ENCODE data around the gene NPIPA7.
"Not testable (repeated sequence)": the region's sequence is repeated elsewhere in the genome, so short reads cannot be mapped to it uniquely, and the experiment has no call there.

Gene NPIPA7

DNA sequence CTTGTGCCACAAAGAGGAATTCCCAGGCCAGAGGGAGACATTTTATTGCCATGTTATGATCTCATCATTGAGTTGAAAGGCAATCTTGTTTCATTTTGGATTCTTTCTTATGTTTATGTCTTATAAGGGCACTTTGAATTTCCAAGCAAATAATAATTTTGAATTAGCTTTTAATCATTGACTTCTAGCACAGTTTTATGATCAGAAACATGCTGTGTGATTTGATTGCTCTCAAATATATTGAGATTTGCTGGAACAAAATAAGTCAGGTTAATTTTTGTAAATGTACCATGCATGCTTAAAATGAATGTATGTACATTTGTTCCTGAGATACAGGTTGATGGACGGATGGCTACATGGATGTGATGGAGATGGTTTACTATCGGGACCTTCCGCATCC lies at the start of gene NPIPA7:
TSS of gene NPIPA7 (plus strand) at position 301 of the 400 bp plus-strand sequence. CDS start 105 bp downstream, outside the sequence.
- not testable (repeated sequence) for DNase-seq

GRCh38 chr16:16331466-16331865 lies 47.5 kb upstream of the NPIPA7 start:
- not testable (repeated sequence) for DNase-seq

DNA sequence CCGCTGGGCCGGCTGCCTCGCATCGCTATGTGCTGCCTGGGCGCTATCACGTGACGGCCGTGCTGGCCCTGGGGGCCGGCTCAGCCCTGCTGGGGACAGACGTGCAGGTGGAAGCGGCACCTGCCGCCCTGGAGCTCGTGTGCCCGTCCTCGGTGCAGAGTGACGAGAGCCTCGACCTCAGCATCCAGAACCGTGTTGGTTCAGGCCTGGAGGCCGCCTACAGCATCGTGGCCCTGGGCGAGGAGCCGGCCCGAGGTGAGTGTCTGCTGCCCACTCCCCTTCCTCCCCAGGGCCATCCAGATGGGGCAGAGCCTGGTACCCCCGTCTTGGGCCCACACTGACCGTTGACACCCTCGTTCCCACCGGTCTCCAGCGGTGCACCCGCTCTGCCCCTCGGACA lies 21.4 kb upstream of the NPIPA7 start:
- DNase-seq = not testable (repeated sequence)

DNA sequence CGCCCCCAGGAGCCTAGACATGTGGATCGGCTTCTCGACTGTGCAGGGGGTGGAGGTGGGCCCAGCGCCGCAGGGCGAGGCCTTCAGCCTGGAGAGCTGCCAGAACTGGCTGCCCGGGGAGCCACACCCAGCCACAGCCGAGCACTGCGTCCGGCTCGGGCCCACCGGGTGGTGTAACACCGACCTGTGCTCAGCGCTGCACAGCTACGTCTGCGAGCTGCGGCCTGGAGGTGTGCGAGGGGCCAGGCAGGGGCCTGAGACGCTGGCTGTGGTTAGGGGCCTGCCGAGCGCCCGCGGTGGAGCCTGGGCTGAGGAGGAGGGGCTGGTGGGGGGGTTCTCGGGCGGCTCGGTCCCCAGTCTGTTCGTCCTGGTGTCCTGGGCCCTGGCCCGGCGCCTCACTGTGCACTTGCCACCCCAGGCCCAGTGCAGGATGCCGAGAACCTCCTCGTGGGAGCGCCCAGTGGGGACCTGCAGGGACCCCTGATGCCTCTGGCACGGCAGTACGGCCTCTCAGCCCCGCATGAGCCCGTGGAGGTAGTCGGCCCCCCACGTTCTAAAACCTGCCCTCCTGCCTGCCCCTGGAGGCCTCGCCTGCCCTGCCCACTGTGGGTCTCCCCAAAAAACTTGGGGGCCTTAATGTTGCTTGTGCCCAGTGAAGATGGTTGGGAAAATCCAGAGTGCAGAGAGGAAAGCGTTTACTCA lies 20.2 kb upstream of the NPIPA7 start:
- DNase-seq = not testable (repeated sequence)

GRCh38 chr16:16363595-16363994 lies 15.3 kb upstream of the NPIPA7 start:
- not testable (repeated sequence) for DNase-seq

DNA sequence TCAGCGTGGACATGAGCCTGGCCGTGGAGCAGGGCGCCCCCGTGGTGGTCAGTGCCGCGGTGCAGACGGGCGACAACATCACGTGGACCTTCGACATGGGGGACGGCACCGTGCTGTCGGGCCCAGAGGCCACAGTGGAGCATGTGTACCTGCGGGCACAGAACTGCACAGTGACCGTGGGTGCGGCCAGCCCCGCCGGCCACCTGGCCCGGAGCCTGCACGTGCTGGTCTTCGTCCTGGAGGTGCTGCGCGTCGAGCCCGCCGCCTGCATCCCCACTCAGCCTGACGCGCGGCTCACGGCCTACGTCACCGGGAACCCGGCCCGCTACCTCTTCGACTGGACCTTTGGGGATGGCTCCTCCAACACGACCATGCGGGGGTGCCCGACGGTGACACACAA lies 14.8 kb upstream of the NPIPA7 start:
- DNase-seq = not testable (repeated sequence)

- DNase-seq = not testable (repeated sequence)
Observed at GRCh38 chr16:16364701-16365100, 14.2 kb upstream of the NPIPA7 start.

DNA sequence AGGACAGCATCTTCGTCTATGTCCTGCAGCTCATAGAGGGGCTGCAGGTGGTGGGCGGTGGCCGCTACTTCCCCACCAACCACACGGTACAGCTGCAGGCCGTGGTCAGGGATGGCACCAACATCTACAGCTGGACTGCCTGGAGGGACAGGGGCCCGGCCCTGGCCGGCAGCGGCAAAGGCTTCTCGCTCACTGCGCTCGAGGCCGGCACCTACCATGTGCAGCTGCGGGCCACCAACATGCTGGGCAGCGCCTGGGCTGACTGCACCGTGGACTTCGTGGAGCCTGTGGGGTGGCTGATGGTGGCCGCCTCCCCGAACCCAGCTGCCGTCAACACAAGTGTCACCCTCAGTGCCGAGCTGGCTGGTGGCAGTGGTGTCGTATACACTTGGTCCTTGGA lies 13.6 kb upstream of the NPIPA7 start:
- DNase-seq = not testable (repeated sequence)

DNA sequence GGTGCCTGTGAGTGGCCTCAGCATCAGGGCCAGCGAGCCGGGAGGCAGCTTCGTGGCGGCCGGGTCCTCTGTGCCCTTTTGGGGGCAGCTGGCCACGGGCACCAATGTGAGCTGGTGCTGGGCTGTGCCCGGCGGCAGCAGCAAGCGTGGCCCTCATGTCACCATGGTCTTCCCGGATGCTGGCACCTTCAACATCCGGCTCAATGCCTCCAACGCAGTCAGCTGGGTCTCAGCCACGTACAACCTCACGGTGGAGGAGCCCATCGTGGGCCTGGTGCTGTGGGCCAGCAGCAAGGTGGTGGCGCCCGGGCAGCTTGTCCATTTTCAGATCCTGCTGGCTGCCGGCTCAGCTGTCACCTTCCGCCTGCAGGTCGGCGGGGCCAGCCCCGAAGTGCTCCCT lies 13.1 kb upstream of the NPIPA7 start:
- not testable (repeated sequence) for DNase-seq

- DNase-seq = not testable (repeated sequence)
Observed at GRCh38 chr16:16366552-16367284, 12.2 kb upstream of the NPIPA7 start.

GRCh38 chr16:16367285-16367628 lies 11.7 kb upstream of the NPIPA7 start:
- not testable (repeated sequence) for DNase-seq

DNA sequence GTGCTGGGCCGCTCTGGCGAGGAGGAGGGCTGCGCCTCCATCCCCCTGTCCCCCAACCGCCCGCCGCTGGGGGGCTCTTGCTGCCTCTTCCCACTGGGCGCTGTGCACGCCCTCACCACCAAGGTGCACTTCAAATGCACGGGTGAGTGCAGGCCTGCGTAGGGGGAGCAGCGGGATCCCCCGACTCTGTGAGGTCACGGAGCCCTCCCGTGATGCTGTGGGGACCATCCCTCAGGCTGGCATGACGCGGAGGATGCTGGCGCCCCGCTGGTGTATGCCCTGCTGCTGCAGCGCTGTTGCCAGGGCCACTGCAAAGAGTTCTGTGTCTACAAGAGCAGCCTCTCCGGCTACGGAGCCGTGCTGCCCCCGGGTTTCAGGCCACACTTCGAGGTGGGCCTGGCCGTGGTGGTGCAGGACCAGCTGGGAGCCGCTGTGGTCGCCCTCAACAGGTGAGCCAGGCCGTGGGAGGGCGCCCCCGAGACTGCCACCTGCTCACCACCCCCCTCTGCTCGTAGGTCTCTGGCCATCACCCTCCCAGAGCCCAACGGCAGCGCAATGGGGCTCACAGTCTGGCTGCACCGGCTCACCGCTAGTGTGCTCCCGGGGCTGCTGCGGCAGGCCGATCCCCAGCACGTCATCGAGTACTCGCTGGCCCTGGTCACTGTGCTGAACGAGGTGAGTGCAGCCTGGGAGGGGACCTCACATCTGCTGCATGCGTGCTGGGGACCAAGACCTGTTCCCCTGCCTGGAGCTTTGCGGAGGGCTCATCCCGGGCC lies 9.7 kb upstream of the NPIPA7 start:
- DNase-seq = not testable (repeated sequence)

DNA sequence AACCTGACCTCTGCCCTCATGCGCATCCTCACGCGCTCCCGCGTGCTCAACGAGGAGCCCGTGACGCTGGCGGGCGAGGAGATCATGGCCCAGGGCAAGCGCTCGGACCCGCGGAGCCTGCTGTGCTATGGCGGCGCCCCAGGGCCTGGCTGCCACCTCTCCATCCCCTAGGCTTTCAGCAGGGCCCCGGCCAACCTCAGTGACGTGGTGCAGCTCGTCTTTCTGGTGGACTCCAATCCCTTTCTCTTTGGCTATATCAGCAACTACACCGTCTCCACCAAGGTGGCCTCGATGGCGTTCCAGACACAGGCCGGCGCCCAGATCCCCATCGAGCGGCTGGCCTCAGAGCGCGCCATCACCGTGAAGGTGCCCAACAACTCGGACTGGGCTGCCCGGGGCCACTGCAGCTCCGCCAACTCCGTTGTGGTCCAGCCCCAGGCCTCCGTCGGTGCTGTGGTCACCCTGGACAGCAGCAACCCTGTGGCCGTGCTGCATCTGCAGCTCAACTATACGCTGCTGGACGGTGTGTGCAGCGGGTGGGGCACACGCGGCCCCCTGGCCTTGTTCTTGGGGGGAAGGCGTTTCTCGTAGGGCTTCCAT lies 7.7 kb upstream of the NPIPA7 start:
- not testable (repeated sequence) for DNase-seq

DNA sequence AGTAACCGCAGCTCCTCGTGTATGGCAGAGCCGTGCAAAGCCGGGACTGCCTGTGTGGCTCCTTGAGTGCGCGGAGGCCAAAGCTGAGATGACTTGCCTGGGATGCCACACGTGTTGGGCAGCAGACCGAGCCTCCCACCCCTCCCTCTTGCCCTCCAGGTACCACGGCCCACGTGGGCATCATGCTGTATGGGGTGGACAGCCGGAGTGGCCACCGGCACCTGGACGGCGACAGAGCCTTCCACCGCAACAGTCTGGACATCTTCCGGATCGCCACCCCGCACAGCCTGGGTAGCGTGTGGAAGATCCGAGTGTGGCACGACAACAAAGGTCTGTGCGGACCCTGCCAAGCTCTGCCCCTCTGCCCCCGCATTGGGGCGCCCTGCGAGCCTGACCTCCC lies 4.7 kb upstream of the NPIPA7 start:
- DNase-seq = not testable (repeated sequence)

DNA sequence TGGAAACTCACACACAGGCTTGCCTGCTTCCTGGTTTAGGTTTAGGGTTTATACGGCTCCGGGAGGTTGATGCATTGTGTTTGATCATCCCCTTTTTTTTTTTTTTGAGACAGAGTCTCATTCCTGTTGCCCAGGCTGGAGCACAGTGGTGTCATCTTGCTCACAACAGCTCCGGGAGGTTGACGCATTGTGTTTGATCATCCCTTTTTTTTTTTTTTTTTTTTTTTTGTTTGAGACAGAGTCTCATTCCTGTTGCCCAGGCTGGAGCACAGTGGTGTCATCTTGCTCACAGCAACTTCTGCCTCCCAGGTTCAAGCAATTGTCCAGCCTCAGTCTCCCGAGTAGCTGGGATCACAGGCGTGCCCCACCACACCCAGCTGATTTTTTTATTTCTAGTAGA lies 20.7 kb downstream of the NPIPA7 start:
- DNase-seq = not testable (repeated sequence)

DNA sequence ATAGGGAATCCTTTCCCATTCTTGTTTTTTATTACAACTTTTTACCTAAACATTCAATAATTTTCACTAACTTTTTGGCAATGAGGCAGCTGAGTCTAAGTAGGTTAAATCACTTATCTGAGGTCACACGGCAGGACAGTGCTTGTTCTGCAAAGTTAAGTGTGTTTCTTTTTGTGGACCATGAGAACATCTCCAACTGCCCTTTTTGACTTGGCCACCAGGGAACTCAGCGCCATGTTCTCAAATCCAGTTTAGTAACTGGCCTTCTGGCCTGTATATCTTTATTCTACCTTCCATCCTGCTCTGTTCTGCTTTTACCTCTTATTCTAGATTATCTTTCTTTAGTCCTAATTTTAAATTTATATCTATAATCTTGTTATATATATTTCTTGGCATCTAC lies 23.4 kb downstream of the NPIPA7 start:
- DNase-seq = not testable (repeated sequence)

DNA sequence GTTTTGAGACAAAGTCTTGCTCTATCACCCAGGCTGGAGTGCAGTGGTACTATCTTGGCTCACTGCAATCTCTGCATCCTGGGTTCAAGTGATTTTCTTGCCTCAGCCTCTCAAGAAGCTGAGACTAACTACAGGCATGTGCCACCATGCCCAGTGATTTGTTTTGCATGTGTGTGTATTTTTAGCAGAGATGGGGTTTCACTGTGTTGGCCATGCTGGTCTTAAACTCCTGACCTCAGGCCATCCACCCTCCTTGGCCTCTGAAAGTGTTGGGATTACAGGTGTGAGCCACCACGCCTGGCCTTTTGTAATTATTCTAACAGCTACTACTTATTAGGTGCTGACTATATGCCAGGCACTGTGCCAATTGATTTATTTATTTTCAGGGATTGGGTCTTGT lies 25.3 kb downstream of the NPIPA7 start:
- not testable (repeated sequence) for DNase-seq

DNA sequence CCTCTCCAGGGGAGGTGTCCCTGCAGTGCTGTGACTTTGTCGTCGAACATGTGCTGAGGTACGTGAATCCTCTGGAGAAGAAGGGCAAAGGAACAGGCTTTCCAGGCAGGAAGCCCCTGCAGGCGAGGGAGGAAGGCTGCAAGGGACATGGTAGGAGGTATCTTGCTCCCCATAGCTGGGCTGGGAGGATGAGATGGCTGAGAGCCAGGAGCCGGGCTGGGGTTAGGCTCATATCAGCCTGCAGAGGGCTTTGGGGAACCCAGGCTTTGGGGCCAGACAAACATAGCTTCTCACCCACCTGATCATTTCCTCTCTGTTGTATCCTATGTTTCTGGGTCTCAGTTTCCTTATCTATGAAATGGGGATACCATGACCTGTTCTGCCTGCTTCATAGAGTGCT lies 26.5 kb downstream of the NPIPA7 start:
- not testable (repeated sequence) for DNase-seq

- DNase-seq = not testable (repeated sequence)
Observed at GRCh38 chr16:16408430-16408829, 29.5 kb downstream of the NPIPA7 start.

DNA sequence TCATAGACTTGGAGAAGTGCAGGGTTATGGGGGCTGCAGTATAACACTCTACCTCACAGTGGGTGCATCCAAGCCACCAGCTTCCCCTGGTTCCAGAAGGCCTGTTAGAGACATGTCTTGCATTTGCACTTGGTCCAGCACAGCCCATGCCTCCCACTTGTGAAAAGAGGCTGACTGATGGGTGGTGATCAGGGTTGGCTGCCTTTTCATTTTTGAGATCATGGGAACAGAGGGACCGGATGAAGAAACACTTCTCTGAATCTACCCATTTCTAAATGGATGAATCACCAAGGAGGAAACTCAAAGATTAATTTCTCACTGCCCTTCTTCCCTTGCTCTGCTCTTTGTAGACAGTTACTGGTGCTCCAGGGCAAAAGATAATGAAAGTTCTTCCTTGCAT lies 34.8 kb downstream of the NPIPA7 start:
- not testable (repeated sequence) for DNase-seq

- not testable (repeated sequence) for DNase-seq
Observed at GRCh38 chr16:16417071-16417470, 38.1 kb downstream of the NPIPA7 start.

GRCh38 chr16:16417914-16418544 lies 39.1 kb downstream of the NPIPA7 start:
- not testable (repeated sequence) for DNase-seq
